ENCODE measurements around the gene USHBP1. TPM values are rescaled to one million over a fixed set of nuclear protein-coding genes. Genes with fewer than 3 reads are reported as not detected.

The USHBP1 gene
- total RNA-seq = 0.05 TPM in 1 of 2 replicates, not detected in the other

GRCh38 chr19:17264641-17264979, at the start of gene USHBP1:
Gene USHBP1 (minus strand): TSS chr19:17264745. CDS start chr19:17264299, 446 bp downstream.

GRCh38 chr19:17309198-17309964, 44.8 kb upstream of the USHBP1 start, which contains the start of gene DDA1:
Gene DDA1 (plus strand): TSS chr19:17309563. CDS start chr19:17309655, 92 bp downstream.

GRCh38 chr19:17305517-17306284, 41.2 kb upstream of the USHBP1 start, which contains the start of gene MRPL34:
Gene MRPL34 (plus strand): TSS chr19:17305872. CDS start chr19:17305893, 21 bp downstream.

GRCh38 chr19:17303167-17303939, 38.8 kb upstream of the USHBP1 start, which contains the start of gene ABHD8:
Gene ABHD8 (minus strand): TSS chr19:17303425. CDS start chr19:17301616, 1,809 bp downstream.

GRCh38 chr19:17281391-17282304, 17.1 kb upstream of the USHBP1 start, which contains the start of gene ANKLE1:
Gene ANKLE1 (plus strand): TSS chr19:17281901. CDS start chr19:17281921, 20 bp downstream.

GRCh38 chr19:17266975-17267788, 2.6 kb upstream of the USHBP1 start, which contains the start of gene BABAM1:
Gene BABAM1 (plus strand): TSS chr19:17267443. CDS start chr19:17268807, 1,364 bp downstream.

GRCh38 chr19:17245535-17245984, 19.0 kb downstream of the USHBP1 start, which contains the start of gene NR2F6:
Gene NR2F6 (minus strand): TSS chr19:17245919. CDS start chr19:17245220, 699 bp downstream.

GRCh38 chr19:17226002-17226933, 38.3 kb downstream of the USHBP1 start, which contains the start of gene OCEL1:
Gene OCEL1 (plus strand): TSS chr19:17226226. CDS start chr19:17226248, 22 bp downstream.

GRCh38 chr19:17215127-17215971, 49.2 kb downstream of the USHBP1 start, which contains the start of gene USE1:
Gene USE1 (plus strand): TSS chr19:17215357. CDS start chr19:17215406, 49 bp downstream.

Other genes starting within 250 kb of the USHBP1 start
- 0.23 and 0.59 TPM in 2 replicates for gene CPAMD8, start 237.9 kb downstream of the USHBP1 start, total RNA-seq
- gene HAUS8, start 189.3 kb downstream of the USHBP1 start, total RNA-seq = 1.8 and 2.8 TPM in 2 replicates
- gene MYO9B, start 189.0 kb downstream of the USHBP1 start, total RNA-seq = 75.4 and 148 TPM in 2 replicates
- gene USE1, start 49.4 kb downstream of the USHBP1 start, total RNA-seq = 16.6 and 19.0 TPM in 2 replicates
- gene OCEL1, start 38.5 kb downstream of the USHBP1 start, total RNA-seq = 4.3 and 5.3 TPM in 2 replicates
- 44.4 and 54.9 TPM in 2 replicates for gene NR2F6, start 18.8 kb downstream of the USHBP1 start, total RNA-seq
- 75.2 and 78.1 TPM in 2 replicates for gene BABAM1, start 2.7 kb upstream of the USHBP1 start, total RNA-seq
- 0.51 and 0.59 TPM in 2 replicates for gene ANKLE1, start 17.2 kb upstream of the USHBP1 start, total RNA-seq
- 11.6 and 14.0 TPM in 2 replicates for gene ABHD8, start 38.7 kb upstream of the USHBP1 start, total RNA-seq
- 21.4 and 23.2 TPM in 2 replicates for gene MRPL34, start 41.1 kb upstream of the USHBP1 start, total RNA-seq
- 27.3 and 37.1 TPM in 2 replicates for gene DDA1, start 44.8 kb upstream of the USHBP1 start, total RNA-seq
- 4.5 and 7.6 TPM in 2 replicates for gene ANO8, start 70.1 kb upstream of the USHBP1 start, total RNA-seq
- 17.2 and 17.4 TPM in 2 replicates for gene GTPBP3, start 72.8 kb upstream of the USHBP1 start, total RNA-seq
- not detected in 2 replicates for gene PLVAP, start 112.6 kb upstream of the USHBP1 start, total RNA-seq
- gene CCDC194, start 129.5 kb upstream of the USHBP1 start, total RNA-seq = not detected in 2 replicates
- gene BST2, start 140.9 kb upstream of the USHBP1 start, total RNA-seq = 0.92 and 4.5 TPM in 2 replicates
- 32.3 and 41.0 TPM in 2 replicates for gene MVB12A, start 155.3 kb upstream of the USHBP1 start, total RNA-seq
- gene TMEM221, start 183.9 kb upstream of the USHBP1 start, total RNA-seq = under 0.01 TPM in 1 of 2 replicates, not detected in the other
- not detected in 2 replicates for gene NXNL1, start 196.2 kb upstream of the USHBP1 start, total RNA-seq
- gene SLC27A1, start 205.8 kb upstream of the USHBP1 start, total RNA-seq = 17.4 and 17.8 TPM in 2 replicates
- 55.5 and 55.7 TPM in 2 replicates for gene PGLS, start 246.9 kb upstream of the USHBP1 start, total RNA-seq

Data from smooth muscle cell of the umbilical artery (primary cell).